Panc1 (cell line): ENCODE results near the gene CRTAC1.

Experiments used
- CTCF ChIP-seq: fragments of 450-650 bp; IDR thresholded peaks from 2 replicates; pipeline ENCODE4 v1.5.1; 2017; ENCODE audit warnings: mild to moderate bottlenecking
- POLR2AphosphoS5 ChIP-seq: IDR thresholded peaks from 2 replicates; pipeline ENCODE4 v1.6.1; 2012; ENCODE audit warnings: mild to moderate bottlenecking, low read depth, low read length, moderate library complexity
- REST ChIP-seq, 2 experiments: IDR thresholded peaks; 2 replicates each; pipeline ENCODE4 v1.6.1; 2011 to 2012; ENCODE audit warnings: low read depth in 2 of 2, control low read depth in 1 of 2, low read length in 1 of 2, mild to moderate bottlenecking in 1 of 2, moderate library complexity in 1 of 2; ENCODE audit not compliant: insufficient read depth in 1 of 2
- SIN3A ChIP-seq: IDR thresholded peaks from 2 replicates; pipeline ENCODE4 v1.6.1; 2012; ENCODE audit warnings: low read depth, mild to moderate bottlenecking, low read length, moderate library complexity, borderline replicate concordance; ENCODE audit not compliant: insufficient read depth

- TF ChIP-seq CTCF (no peak), REST (IDR thresholded peaks at IDR 0.05; ENCODE audit: insufficient read depth in 1 of 2, low read depth in 2 of 2, low read length in 1 of 2) (peak in 1 of 2 experiments; percentile 58; a peak in 1 of 4 replicates), POLR2AphosphoS5 (no peak), SIN3A (no peak)
Measured at GRCh38 chr10:97844678-97845077, 185.7 kb downstream of the CRTAC1 start.
